ENCODE results near the gene F7.

F7 gene

DNA sequence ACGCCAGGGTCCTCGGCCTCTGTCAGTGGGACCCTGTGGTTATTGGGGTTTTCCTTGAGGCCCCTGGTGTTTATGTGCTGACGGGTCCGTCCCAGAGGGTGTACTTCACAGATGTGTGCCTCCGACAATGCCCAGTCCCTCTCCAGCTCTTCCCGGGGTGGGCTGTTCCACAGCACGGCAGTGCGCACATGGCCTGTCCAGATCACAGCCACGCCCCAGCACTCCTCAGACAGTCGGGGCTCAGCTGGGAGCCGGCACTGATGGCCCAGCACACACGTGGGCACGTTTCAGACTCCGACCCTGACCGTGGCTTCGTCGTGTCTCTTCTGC lies 16.9 kb upstream of the F7 start:
- Histone ChIP-seq H3K4me3 (ENCODE audit: low read depth, low read length) (no peak overlapping the region), H3K27ac (ENCODE audit: extremely low read depth, low read depth, low read length) (no peak overlapping the region), H3K9me3 (ENCODE audit: control insufficient read depth, insufficient read depth, low read depth, low read length) (no peaks in the 10 kb centered on the region), H3K4me1 (ENCODE audit: control insufficient read depth, insufficient read depth, low read length) (no peaks in the 10 kb centered on the region; the same call in 1 of the 2 replicates), H3K36me3 (ENCODE audit: control insufficient read depth in 2 of 2, insufficient read depth in 1 of 2, low read length in 2 of 2) (peaks cover 0 to 15% of the 10 kb centered on the region in 2 experiments; a peak in 1 of 3 replicates)
- POLR2A ChIA-PET: no interaction called here
- CTCF ChIA-PET: interaction anchor here (0.6 kb wide), 1 partner anchor 427 kb away, joined by 3 read pairs; no protein-coding TSS in a partner anchor
- TF ChIP-seq ZSCAN23 (tag by site-specific recombination; IDR thresholded peaks at IDR 0.05) (no peak), MYNN (tag by site-specific recombination; IDR thresholded peaks at IDR 0.05; ENCODE audit: borderline replicate concordance) (no peak), HOXC10 (CRISPR knock-in tag; IDR thresholded peaks at IDR 0.05) (no peak), ZBTB8A (tag by site-specific recombination; IDR thresholded peaks at IDR 0.05) (no peak), SETDB1 (IDR thresholded peaks at IDR 0.05; ENCODE audit: insufficient read length, low read length) (no peak), ZNF214 (tag by site-specific recombination; IDR thresholded peaks at IDR 0.05; ENCODE audit: borderline replicate concordance) (no peak), ZNF768 (tag by site-specific recombination; IDR thresholded peaks at IDR 0.05) (no peak), ZNF324 (tag by site-specific recombination; IDR thresholded peaks at IDR 0.05) (no peak), ZNF785 (tag by site-specific recombination; IDR thresholded peaks at IDR 0.05) (no peak), ZNF174 (tag by site-specific recombination; IDR thresholded peaks at IDR 0.05) (no peak)
- TF ChIP-seq, protein P1, sequence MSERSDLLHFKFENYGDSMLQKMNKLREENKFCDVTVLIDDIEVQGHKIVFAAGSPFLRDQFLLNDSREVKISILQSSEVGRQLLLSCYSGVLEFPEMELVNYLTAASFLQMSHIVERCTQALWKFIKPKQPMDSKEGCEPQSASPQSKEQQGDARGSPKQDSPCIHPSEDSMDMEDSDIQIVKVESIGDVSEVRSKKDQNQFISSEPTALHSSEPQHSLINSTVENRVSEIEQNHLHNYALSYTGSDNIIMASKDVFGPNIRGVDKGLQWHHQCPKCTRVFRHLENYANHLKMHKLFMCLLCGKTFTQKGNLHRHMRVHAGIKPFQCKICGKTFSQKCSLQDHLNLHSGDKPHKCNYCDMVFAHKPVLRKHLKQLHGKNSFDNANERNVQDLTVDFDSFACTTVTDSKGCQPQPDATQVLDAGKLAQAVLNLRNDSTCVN (tag by site-specific recombination; optimal IDR thresholded peaks at IDR 0.05): no peak
- TF ChIP-seq, protein P2, sequence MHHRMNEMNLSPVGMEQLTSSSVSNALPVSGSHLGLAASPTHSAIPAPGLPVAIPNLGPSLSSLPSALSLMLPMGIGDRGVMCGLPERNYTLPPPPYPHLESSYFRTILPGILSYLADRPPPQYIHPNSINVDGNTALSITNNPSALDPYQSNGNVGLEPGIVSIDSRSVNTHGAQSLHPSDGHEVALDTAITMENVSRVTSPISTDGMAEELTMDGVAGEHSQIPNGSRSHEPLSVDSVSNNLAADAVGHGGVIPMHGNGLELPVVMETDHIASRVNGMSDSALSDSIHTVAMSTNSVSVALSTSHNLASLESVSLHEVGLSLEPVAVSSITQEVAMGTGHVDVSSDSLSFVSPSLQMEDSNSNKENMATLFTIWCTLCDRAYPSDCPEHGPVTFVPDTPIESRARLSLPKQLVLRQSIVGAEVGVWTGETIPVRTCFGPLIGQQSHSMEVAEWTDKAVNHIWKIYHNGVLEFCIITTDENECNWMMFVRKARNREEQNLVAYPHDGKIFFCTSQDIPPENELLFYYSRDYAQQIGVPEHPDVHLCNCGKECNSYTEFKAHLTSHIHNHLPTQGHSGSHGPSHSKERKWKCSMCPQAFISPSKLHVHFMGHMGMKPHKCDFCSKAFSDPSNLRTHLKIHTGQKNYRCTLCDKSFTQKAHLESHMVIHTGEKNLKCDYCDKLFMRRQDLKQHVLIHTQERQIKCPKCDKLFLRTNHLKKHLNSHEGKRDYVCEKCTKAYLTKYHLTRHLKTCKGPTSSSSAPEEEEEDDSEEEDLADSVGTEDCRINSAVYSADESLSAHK (tag by site-specific recombination; IDR thresholded peaks at IDR 0.05): no peak
- TF ChIP-seq, protein P3, sequence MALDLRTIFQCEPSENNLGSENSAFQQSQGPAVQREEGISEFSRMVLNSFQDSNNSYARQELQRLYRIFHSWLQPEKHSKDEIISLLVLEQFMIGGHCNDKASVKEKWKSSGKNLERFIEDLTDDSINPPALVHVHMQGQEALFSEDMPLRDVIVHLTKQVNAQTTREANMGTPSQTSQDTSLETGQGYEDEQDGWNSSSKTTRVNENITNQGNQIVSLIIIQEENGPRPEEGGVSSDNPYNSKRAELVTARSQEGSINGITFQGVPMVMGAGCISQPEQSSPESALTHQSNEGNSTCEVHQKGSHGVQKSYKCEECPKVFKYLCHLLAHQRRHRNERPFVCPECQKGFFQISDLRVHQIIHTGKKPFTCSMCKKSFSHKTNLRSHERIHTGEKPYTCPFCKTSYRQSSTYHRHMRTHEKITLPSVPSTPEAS (tag by site-specific recombination; IDR thresholded peaks at IDR 0.05): no peak

DNA sequence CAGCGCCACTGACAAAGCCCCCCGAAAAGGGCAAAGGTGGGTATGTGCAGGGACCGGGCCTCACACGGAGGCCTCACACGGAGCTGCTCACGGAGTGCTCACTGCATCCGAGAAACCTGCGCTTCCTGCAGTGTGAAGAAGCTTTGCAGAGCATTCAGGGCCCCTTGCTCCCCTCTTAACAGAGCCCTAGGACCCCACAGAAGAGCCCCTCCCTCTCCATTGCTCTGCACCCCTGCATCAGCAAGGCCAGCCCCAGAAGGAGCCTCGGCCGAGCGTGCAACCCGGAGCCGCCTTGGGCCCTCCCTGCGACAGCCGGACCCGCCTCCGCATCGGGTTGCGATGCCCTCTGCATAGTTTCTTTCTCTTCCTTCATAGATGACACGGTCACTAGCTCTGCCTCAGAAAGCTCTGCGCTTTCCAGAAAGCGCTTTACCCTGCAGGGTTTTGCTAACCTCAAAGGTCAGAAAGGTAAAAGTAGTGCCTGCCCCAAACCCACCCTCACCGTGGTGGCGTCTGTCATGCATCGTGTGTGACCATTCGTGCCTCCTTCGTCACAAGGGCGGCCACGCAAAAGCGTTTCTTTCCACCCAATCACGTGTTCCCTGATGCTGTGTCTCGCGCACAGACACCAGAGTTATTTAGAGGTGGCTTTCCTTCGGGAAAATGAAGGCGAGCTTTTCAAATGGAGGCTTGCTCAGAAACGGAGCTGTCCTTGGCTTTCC lies 15.7 kb upstream of the F7 start:
- TF ChIP-seq, protein P4, sequence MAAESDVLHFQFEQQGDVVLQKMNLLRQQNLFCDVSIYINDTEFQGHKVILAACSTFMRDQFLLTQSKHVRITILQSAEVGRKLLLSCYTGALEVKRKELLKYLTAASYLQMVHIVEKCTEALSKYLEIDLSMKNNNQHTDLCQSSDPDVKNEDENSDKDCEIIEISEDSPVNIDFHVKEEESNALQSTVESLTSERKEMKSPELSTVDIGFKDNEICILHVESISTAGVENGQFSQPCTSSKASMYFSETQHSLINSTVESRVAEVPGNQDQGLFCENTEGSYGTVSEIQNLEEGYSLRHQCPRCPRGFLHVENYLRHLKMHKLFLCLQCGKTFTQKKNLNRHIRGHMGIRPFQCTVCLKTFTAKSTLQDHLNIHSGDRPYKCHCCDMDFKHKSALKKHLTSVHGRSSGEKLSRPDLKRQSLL (tag by site-specific recombination; IDR thresholded peaks at IDR 0.05): no peak
- TF ChIP-seq, protein P5, sequence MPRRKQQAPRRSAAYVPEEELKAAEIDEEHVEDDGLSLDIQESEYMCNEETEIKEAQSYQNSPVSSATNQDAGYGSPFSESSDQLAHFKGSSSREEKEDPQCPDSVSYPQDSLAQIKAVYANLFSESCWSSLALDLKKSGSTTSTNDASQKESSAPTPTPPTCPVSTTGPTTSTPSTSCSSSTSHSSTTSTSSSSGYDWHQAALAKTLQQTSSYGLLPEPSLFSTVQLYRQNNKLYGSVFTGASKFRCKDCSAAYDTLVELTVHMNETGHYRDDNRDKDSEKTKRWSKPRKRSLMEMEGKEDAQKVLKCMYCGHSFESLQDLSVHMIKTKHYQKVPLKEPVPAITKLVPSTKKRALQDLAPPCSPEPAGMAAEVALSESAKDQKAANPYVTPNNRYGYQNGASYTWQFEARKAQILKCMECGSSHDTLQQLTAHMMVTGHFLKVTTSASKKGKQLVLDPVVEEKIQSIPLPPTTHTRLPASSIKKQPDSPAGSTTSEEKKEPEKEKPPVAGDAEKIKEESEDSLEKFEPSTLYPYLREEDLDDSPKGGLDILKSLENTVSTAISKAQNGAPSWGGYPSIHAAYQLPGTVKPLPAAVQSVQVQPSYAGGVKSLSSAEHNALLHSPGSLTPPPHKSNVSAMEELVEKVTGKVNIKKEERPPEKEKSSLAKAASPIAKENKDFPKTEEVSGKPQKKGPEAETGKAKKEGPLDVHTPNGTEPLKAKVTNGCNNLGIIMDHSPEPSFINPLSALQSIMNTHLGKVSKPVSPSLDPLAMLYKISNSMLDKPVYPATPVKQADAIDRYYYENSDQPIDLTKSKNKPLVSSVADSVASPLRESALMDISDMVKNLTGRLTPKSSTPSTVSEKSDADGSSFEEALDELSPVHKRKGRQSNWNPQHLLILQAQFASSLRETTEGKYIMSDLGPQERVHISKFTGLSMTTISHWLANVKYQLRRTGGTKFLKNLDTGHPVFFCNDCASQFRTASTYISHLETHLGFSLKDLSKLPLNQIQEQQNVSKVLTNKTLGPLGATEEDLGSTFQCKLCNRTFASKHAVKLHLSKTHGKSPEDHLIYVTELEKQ (tag by site-specific recombination; IDR thresholded peaks at IDR 0.05; ENCODE audit: borderline replicate concordance): no peak
- TF ChIP-seq ZNF791 (tag by site-specific recombination; IDR thresholded peaks at IDR 0.05): no peak
- no peak for TF ChIP-seq ZNF184 (tag by site-specific recombination; IDR thresholded peaks at IDR 0.05)
- no peaks in the 10 kb centered on the region for H3K9me3 ChIP-seq (ENCODE audit: control insufficient read depth, insufficient read depth, low read depth, low read length)
- ChIA-PET POLR2A (no interaction called here), CTCF (interaction anchor here (0.7 kb wide), 1 partner anchor 89 kb away, joined by 3 read pairs; no protein-coding TSS in a partner anchor)
- H3K4me3 ChIP-seq (ENCODE audit: low read depth, low read length): no peak overlapping the region
- no peak overlapping the region for H3K27ac ChIP-seq (ENCODE audit: extremely low read depth, low read depth, low read length)
- peaks cover 0 to 15% of the 10 kb centered on the region in 2 experiments; a peak in 1 of 3 replicates for H3K36me3 ChIP-seq (ENCODE audit: control insufficient read depth in 2 of 2, insufficient read depth in 1 of 2, low read length in 2 of 2)
- H3K4me1 ChIP-seq (ENCODE audit: control insufficient read depth, insufficient read depth, low read length): no peaks in the 10 kb centered on the region

Data from HEK293 (cell line).